GM10248 (cell line): ENCODE measurements around the gene NSMCE1.
A peak's percentile ranks its signal among the peaks of the same experiment; 100 is the strongest.
"Not testable (repeated sequence)": the region's sequence is repeated elsewhere in the genome, so short reads cannot be mapped to it uniquely, and the experiment has no call there.

ENCODE experiments used
- CTCF ChIA-PET: fragments of 300-600 bp; sonication (Branson Sonifier 250); formaldehyde crosslinking; extraction: SDS; loops from one replicate; lab custom pipeline; 2021; ENCODE audit warnings: antibody characterized with exemption; lab: Yijun Ruan, JAX
- POLR2A ChIA-PET: fragments of 350-650 bp; sonication (Branson Sonifier 250); formaldehyde crosslinking; extraction: SDS; loops from one replicate; lab custom pipeline; 2020; ENCODE audit warnings: antibody characterized with exemption; lab: Yijun Ruan, JAX
- DNase-seq: peaks from one replicate; pipeline ENCODE4 v3.0.0; 2012; ENCODE audit errors: extremely low spot score
- TF ChIP-seq, protein P1 (sequence below): IDR thresholded peaks from 2 replicates; pipeline ENCODE4 v1.5.1; 2012; ENCODE audit warnings: mild to moderate bottlenecking, low read depth; ENCODE audit errors: extremely low read depth, missing control alignments, control extremely low read depth

NSMCE1 gene

DNA sequence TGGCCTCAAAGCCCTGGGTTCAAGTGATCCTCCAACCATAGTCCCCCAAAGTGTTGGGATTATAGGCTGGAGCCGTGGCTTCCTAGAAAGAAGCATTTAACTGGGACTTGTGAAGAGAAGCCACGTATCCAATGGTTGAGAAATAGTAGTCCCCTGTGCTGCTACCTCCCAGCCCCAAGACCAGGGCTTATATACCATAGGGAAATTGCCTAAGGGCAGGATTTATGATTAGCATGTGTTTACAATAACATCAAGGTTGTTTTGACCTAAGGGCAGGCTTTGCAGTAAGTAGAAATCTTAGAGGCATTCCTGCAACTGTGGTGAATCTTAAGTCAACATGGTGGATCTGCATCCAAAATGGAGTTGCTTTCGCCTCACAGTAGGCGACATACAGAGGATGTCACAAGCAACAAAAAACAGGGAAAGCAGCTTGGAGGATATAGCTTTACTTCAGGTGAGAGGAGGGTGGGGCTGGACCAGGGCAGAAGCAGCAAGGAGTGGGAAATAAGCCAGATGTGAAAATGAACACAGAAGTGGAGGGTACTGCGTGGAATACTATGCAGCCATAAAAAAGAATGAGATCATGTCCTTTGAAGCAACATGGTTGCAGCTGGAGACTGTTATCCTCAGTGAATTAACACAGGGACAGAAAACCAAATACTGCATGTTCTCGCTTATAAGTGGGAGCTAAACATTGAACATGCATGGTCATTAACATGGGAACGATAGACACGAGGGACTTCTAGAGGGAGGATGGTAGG is 18.7 kb upstream of the NSMCE1 start:
- no peak for DNase-seq
- POLR2A ChIA-PET, result no interaction called here
- TF ChIP-seq, protein P1, sequence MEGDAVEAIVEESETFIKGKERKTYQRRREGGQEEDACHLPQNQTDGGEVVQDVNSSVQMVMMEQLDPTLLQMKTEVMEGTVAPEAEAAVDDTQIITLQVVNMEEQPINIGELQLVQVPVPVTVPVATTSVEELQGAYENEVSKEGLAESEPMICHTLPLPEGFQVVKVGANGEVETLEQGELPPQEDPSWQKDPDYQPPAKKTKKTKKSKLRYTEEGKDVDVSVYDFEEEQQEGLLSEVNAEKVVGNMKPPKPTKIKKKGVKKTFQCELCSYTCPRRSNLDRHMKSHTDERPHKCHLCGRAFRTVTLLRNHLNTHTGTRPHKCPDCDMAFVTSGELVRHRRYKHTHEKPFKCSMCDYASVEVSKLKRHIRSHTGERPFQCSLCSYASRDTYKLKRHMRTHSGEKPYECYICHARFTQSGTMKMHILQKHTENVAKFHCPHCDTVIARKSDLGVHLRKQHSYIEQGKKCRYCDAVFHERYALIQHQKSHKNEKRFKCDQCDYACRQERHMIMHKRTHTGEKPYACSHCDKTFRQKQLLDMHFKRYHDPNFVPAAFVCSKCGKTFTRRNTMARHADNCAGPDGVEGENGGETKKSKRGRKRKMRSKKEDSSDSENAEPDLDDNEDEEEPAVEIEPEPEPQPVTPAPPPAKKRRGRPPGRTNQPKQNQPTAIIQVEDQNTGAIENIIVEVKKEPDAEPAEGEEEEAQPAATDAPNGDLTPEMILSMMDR, result no peak
- CTCF ChIA-PET, result interaction anchor here (1.2 kb wide), 1 partner anchor 80 kb away, joined by 4 read pairs; no protein-coding TSS in a partner anchor

- POLR2A ChIA-PET, result no interaction called here
- no peak for DNase-seq
- TF ChIP-seq, protein P1, result no peak
- CTCF ChIA-PET, result interaction anchor here (1.2 to 1.5 kb wide), 2 partner anchors 17 to 81 kb away, joined by 4 read pairs; no protein-coding TSS in a partner anchor
Measured at GRCh38 chr16:27286451-27286850, 17.9 kb upstream of the NSMCE1 start.

GRCh38 chr16:27285676-27286196 is 17.2 kb upstream of the NSMCE1 start:
- TF ChIP-seq, protein P1, result no peak
- DNase-seq, result no peak
- POLR2A ChIA-PET, result no interaction called here
- CTCF ChIA-PET, result interaction anchor here (0.8 to 1.8 kb wide), 6 partner anchors 10 to 51 kb away, joined by 3 to 8 read pairs (median 4); no protein-coding TSS in a partner anchor

DNA sequence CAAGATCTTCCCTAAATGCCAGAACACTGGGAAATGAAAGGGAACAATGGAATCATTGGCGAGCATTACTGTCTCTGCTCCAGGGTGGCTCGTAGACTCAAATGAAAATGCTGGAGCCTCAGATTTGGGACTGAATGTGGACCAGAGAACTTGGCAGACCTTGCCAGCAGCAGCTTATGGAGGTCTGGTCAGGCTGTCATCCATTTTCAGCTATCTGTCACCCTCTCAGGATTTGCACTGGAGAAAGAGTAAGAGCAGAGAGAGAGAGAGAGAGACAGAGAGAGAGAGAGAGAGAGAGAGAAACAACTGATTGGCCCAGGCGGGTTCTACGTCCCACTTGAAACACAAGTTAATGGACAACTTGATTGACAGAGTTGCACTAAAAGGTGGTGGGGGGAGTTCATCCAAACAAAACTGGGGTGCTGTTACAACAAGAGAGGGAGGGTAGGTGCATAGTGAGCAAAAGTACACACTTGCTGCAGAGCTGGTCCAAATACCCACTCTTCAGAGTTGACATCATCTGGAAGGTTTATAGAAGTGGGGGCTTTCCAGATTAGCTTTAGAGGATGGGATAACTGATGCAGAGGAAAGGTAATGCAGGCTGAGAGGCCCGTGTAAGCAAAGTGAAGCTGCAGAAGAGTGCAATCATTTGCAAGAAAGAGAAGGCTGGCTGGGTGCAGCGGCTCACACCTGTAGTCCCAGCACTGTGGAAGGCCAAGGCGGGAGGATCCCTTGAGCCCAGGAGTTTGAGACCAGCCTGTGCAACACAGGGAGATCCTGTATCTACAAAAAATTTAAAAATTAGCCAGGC is 16.5 kb upstream of the NSMCE1 start:
- TF ChIP-seq, protein P1, result no peak
- CTCF ChIA-PET, result interaction anchor here (0.8 to 1.8 kb wide), 6 partner anchors 10 to 50 kb away, joined by 3 to 8 read pairs (median 4); no protein-coding TSS in a partner anchor

DNA sequence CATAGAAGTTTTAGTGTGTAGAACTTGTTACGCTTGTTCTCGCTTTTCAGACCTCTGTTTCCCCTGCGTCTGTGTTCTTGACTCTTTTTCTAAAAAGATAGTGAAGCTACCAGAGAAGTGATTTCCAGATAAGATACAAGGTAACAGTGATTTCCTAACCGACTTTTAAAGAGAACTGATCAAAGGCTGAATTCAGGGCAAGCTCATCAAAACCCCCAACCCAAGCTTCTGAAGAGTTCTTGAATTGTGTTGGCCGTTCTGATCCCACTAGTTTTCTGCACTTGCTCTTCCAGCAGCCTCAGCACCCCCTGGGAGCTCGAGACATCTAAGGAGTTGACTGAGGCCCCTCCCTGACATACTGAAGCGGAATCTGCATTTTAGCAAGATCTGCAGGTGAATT is 12.7 kb upstream of the NSMCE1 start:
- ChIA-PET POLR2A (no interaction called here), CTCF (interaction anchor here (1.3 to 2.3 kb wide), 3 partner anchors 11 to 46 kb away, joined by 4 to 5 read pairs (median 5); partner anchors contain the start of gene NSMCE1)
- no peak for DNase-seq
- TF ChIP-seq, protein P1, result no peak

More for the DNA sequence above, 16.5 kb upstream of the NSMCE1 start:
- POLR2A ChIA-PET, result interaction anchor here (0.5 kb wide), 1 partner anchor 44 kb away, joined by 5 read pairs; no protein-coding TSS in a partner anchor
- peak; percentile 31 for DNase-seq

DNA sequence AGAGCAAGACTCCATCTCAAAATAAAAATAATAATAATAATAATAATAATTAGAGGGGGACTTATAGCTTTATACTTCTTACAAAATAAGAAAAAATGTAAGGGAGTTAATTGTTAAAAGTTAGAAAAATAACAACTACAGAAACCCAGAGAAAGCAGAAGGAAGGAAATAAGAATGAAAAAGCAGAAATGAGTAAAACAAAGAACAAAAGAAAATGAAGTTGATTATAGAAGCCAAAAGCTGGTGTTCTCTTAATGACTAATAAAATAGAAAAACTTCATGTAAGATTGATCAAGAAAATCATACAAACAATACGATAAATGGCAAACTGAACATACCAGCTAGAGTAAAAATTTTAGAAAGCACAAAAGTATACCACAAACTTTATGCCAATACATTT is 6.8 kb upstream of the NSMCE1 start:
- no peak for DNase-seq
- ChIA-PET CTCF (interaction anchor here (2.0 to 7.2 kb wide), 2 partner anchors 10 to 40 kb away, joined by 6 to 44 read pairs; no protein-coding TSS in a partner anchor), POLR2A (no interaction called here)
- TF ChIP-seq, protein P1, result no peak

GRCh38 chr16:27274424-27274874 is 5.9 kb upstream of the NSMCE1 start:
- CTCF ChIA-PET, result interaction anchor here (1.4 to 7.2 kb wide), 4 partner anchors 11 to 94 kb away, joined by 3 to 44 read pairs (median 5); no protein-coding TSS in a partner anchor
- POLR2A ChIA-PET, DNase-seq: not testable (repeated sequence)
